Measurements from ENCODE around the gene STXBP2.

DNA sequence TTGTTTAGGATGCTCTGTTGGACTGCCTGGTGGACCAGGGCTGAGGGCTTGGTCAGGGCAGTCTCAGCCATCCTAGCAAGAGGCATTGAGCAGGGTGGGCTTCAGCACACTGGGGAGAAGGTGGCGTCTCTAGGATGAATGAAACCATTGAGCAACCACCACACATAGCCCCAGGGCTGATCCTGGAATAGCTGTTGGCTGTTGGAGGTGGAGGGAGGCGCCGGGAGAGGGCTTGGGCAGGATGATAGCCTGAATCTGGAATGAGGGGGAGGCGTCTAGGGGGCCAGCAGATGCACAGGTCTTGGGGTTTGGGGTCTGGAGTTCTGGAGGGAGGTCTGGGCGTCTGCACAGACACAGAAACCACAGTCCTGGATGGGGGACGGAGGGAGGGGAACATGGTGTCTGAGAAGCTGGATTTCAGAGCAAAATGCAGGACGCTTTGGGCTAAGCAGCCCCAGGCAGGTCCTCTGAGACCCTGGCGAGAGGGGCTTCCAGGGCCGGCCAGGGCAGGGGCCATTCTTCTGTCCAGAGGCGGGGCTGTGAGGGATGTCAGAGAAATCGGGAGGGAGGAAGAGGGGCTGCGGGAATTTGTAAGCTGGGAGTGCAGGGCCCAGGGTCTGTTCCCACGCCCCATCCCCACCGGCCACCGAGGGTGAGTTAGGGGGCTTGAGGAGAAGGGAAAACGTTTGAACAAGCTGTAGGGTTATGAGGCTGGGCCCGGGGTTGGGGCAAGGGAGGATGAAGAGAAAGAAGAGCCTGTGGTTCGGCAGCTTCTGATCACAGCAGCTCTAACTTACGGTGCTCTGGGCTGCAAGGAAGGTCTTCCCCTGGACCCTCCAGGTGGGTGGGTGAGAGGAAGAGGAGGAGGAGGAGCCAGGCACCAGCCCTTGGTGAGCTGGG lies 48.9 kb downstream of the STXBP2 start:
- TF ChIP-seq GATA3 (IDR thresholded peaks at IDR 0.05; ENCODE audit: low read depth, low read length), result no peak
- no peak for TF ChIP-seq GATA2 (IDR thresholded peaks at IDR 0.05; ENCODE audit: low read depth, low read length)

Data from SH-SY5Y (cell line).